ENCODE data around the gene LHPP.

The LHPP gene

DNA sequence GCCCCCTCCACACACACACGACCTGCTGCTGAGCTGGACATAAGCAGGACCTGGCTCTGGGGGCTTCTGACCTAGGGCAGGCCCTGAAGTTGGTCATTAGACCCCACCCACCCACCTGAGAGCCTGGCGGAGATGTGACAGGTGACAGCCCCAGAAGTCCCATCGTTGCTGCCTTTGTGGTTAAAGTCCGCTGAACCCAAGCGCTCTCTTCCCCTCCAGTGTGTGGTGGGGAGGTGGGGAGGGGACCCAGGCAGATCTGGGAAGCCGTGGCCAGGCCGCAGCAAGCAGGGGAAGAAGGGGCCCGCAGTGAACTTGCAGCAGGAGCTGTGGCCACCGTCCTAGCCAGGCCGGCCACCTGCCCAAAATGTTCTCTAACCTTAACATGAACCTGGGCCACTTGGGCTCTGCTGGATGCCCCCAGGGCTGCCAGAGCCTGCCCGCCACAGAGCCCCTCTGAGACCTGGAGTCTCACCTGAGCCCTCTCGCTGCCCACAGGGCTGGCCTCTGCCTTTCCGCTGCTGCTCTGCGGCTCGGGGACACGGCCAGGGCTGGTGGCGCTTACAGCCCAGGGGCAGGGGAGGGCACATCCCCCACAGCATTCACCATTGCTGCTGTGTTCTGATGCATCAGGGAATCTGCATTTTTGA, 65.1 kb downstream of the LHPP start:
- Histone ChIP-seq H3K9ac (ENCODE audit: low read depth, low read length) (no peak overlapping the region), H3K27me3 (ENCODE audit: insufficient read depth, low read length) (no peaks in the 10 kb centered on the region), H3K4me3 (ENCODE audit: low read length) (no peak overlapping the region), H3K27ac (ENCODE audit: low read length) (no peak overlapping the region), H3K36me3 (ENCODE audit: insufficient read depth, low read depth, low read length) (no peaks in the 10 kb centered on the region), H3K9me3 (ENCODE audit: insufficient read depth, low read depth, low read length) (no peaks in the 10 kb centered on the region), H3K4me1 (ENCODE audit: insufficient read depth, low read length) (no peaks in the 10 kb centered on the region)

DNA sequence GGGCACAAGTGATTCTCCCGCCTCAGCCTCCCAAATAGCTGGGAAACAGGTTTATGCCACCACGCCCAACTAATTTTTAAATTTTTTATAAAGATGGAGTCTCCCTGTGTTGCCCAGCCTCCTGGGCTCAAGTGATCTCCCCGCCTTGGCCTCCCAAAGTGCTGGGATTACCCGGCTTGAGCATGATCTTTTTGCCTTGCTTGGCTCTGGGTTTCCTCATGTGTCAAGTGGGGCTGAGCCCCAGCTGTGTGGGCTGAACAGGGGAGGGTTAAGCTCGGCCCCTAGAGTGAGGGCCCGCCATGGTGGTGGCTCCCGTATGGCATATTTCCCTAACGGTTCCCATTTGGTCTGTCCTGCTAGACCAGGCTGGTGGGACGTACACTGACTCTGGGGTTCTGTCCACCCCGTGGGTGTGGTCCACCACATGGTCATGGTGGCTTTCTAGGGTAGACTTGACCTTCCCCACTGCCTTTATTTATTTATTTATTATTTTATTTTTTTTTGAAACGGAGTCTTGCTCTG, 66.3 kb downstream of the LHPP start:
- Histone ChIP-seq H3K4me1 (ENCODE audit: insufficient read depth, low read length) (no peaks in the 10 kb centered on the region), H3K9ac (ENCODE audit: low read depth, low read length) (no peak overlapping the region), H3K27me3 (ENCODE audit: insufficient read depth, low read length) (no peaks in the 10 kb centered on the region), H3K36me3 (ENCODE audit: insufficient read depth, low read depth, low read length) (no peaks in the 10 kb centered on the region), H3K4me3 (ENCODE audit: low read length) (no peak overlapping the region), H3K27ac (ENCODE audit: low read length) (no peak overlapping the region), H3K9me3 (ENCODE audit: insufficient read depth, low read depth, low read length) (no peaks in the 10 kb centered on the region)

DNA sequence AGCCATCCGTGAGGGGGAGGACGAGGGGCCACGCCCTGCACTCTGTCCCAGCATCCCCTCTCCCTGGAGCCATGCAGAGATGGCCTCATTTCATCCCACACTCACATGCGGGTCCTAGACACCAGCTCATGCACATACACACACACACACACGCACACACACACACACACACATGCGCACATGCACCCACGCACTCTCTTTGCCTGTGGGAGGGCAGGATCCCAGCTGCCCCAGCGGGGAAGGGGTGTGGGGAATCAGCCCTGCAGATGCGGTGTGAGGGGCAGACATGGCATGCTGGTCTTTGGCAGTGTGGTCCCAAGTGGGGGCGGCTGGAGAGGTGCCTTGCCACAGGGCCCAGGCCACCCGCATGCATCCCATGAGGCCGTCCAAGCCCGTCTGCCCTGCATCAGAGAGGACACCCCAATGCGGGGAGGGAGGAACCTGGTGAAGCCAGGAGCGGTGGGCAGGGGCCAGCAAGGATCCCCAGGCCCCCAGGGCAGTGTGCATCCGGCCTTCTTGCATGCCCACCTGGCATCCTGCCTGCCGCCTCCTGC, 68.1 kb downstream of the LHPP start:
- no peak overlapping the region for H3K4me3 ChIP-seq (ENCODE audit: low read length)
- no peaks in the 10 kb centered on the region for H3K36me3 ChIP-seq (ENCODE audit: insufficient read depth, low read depth, low read length)
- no peak overlapping the region for H3K9ac ChIP-seq (ENCODE audit: low read depth, low read length)
- no peaks in the 10 kb centered on the region for H3K9me3 ChIP-seq (ENCODE audit: insufficient read depth, low read depth, low read length)
- H3K27ac ChIP-seq (ENCODE audit: low read length): no peak overlapping the region
- no peaks in the 10 kb centered on the region for H3K4me1 ChIP-seq (ENCODE audit: insufficient read depth, low read length)
- H3K27me3 ChIP-seq (ENCODE audit: insufficient read depth, low read length): no peaks in the 10 kb centered on the region

DNA sequence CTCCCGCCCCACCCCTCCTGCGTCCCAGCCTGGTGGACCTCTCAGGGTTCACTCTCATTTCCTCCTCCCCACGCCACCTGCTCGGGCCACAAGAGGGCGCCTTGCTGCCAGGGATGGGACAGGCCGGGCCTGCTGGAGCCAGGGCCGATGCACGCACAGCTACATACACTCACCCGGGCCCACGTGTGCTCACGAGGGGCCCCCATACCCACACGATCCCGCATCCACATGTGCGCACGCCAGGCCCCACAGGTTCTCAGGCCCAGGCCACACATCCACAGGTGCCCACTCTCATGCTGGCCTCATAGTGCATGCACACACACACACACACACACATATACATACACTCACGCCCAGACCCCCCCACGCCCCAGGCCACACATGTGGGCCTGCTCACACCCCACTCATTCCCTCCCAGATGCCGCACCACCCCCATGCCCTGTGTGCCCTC, 68.6 kb downstream of the LHPP start:
- Histone ChIP-seq H3K9me3 (ENCODE audit: insufficient read depth, low read depth, low read length) (no peaks in the 10 kb centered on the region), H3K4me1 (ENCODE audit: insufficient read depth, low read length) (no peaks in the 10 kb centered on the region), H3K9ac (ENCODE audit: low read depth, low read length) (no peak overlapping the region), H3K27me3 (ENCODE audit: insufficient read depth, low read length) (no peaks in the 10 kb centered on the region), H3K27ac (ENCODE audit: low read length) (no peak overlapping the region), H3K4me3 (ENCODE audit: low read length) (no peak overlapping the region), H3K36me3 (ENCODE audit: insufficient read depth, low read depth, low read length) (no peaks in the 10 kb centered on the region)

DNA sequence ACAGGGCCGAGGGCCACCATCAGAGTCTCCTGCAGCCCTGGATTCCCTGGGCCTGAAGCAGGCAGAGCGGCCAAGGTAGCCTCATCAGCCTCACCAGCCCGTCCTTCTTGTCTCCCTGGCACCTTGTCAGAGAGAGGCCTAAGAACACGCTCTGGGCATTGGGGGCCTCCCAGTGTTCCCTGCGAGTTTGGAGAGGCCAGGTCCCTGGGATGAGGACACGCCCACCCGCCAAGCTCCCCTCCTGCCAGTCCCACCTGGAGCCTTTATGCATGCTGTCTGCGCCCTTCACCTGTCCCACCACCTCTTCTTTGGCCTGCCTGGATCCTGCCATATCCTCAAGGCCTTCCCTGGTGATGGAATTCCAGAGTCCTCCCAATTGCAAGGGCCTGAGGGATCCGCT, 69.2 kb downstream of the LHPP start:
- H3K27ac ChIP-seq (ENCODE audit: low read length): no peak overlapping the region
- no peaks in the 10 kb centered on the region for H3K27me3 ChIP-seq (ENCODE audit: insufficient read depth, low read length)
- no peaks in the 10 kb centered on the region for H3K9me3 ChIP-seq (ENCODE audit: insufficient read depth, low read depth, low read length)
- no peak overlapping the region for H3K4me3 ChIP-seq (ENCODE audit: low read length)
- no peaks in the 10 kb centered on the region; the same call in 1 of the 2 replicates for H3K4me1 ChIP-seq (ENCODE audit: insufficient read depth, low read length)
- no peaks in the 10 kb centered on the region for H3K36me3 ChIP-seq (ENCODE audit: insufficient read depth, low read depth, low read length)
- H3K9ac ChIP-seq (ENCODE audit: low read depth, low read length): no peak overlapping the region

DNA sequence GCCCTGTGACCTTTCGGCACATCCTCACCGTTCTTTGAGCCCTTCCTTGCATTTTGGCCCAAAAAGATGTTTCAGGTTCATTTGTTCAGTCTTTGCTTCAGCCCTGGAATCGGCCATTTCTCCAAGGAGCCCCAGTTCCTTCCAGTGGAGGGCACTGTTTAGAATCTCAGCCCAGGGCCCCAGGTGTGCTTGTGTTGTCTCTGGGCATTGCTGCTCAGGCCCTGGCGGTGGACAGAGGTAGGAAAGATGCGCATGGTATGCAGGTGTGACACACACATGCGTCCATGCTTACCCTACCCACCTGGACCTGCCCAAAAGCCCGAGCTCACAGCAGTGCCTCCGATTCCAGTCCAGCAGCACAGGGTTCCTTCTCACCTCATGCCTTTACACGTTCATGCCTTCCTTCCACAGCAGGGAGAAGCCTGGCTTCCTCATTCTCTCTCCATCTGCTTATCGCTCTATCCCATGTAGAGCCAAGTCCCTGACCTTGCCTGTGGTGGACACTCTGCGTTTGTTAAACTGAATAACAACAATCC, 70.6 kb downstream of the LHPP start:
- Histone ChIP-seq H3K4me1 (ENCODE audit: insufficient read depth, low read length) (peaks cover 7% of the 10 kb centered on the region; the same call in 1 of the 2 replicates), H3K27me3 (ENCODE audit: insufficient read depth, low read length) (no peaks in the 10 kb centered on the region), H3K9ac (ENCODE audit: low read depth, low read length) (no peak overlapping the region)

DNA sequence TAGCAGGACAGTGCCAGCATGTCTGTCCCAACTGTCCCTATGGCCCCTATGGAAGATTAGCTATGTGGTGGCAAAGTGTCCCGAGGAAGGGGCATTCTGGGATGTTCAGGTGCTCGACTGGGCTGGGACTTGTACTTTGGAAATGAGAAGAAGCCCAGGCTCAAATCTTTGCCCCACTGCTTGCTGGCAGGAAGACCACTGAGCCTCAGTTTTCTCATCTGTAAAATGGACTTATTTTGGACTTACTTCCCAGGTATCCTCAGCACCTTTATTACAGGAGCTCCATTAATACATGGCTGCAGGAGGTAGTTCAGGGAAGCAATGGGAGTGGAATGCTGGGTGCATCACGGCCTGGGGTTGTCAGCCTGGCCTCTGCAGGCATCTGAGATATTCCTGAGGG, 71.2 kb downstream of the LHPP start:
- H3K9ac ChIP-seq (ENCODE audit: low read depth, low read length): no peak overlapping the region
- H3K4me3 ChIP-seq (ENCODE audit: low read length): no peak overlapping the region
- H3K36me3 ChIP-seq (ENCODE audit: insufficient read depth, low read depth, low read length): no peaks in the 10 kb centered on the region
- no peaks in the 10 kb centered on the region for H3K9me3 ChIP-seq (ENCODE audit: insufficient read depth, low read depth, low read length)
- H3K27me3 ChIP-seq (ENCODE audit: insufficient read depth, low read length): no peaks in the 10 kb centered on the region
- H3K27ac ChIP-seq (ENCODE audit: low read length): no peak overlapping the region
- H3K4me1 ChIP-seq (ENCODE audit: insufficient read depth, low read length): peaks cover 7% of the 10 kb centered on the region; the same call in 1 of the 2 replicates

More for the DNA sequence above, 70.6 kb downstream of the LHPP start:
- H3K9me3 ChIP-seq (ENCODE audit: insufficient read depth, low read depth, low read length): no peaks in the 10 kb centered on the region
- H3K27ac ChIP-seq (ENCODE audit: low read length): no peak overlapping the region
- H3K36me3 ChIP-seq (ENCODE audit: insufficient read depth, low read depth, low read length): no peaks in the 10 kb centered on the region
- no peak overlapping the region for H3K4me3 ChIP-seq (ENCODE audit: low read length)

DNA sequence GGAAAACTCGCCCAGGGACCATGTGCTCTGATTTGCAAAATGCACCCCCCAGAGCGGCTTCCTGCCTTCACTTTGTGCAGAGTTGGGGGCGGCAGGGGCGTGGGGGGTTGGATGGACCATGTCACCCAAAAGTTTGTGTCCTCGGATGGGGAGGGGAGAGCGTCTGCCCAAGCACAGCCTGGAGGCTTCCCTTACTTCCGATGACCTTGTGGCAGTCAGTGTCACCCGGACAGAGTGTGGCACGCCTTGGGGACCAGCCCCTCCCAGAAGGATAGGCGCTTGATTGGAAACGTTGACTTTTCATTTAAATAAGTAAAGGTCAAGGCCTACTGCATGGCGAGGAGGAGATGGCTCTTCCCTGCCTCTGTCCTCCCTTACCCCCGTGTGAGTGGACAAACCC, 71.6 kb downstream of the LHPP start:
- no peak overlapping the region for H3K27ac ChIP-seq (ENCODE audit: low read length)

DNA sequence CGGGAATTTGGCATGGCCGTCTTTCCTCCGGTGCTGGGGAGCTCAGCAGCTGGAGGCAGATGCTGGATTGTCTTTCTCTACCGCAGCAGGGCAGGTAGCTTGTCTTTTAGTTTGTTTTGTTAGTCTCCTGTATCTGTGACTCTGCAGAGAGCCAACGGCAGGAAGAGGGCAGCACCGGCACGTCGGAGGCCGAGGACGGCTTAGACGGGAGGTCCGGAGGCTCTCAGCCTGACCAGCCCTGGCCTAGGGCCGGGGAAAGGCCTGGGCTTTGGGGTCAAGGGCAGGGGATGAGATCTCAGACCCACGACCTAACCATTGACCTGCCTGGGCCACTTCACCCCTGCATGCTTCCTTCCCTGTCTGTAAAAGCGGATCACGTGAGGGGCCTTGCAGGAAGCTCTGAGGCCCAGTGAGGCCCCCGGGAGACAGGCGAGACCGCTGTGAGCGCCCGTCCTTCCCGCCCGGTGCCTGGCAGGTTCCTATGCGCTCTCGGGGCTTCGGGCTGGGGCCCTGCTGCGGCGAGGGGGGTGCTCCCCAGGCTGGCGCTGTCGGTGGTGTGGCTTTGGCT, 72.7 kb downstream of the LHPP start:
- H3K27ac ChIP-seq (ENCODE audit: low read length): no peak overlapping the region
- no peaks in the 10 kb centered on the region for H3K9me3 ChIP-seq (ENCODE audit: insufficient read depth, low read depth, low read length)
- H3K4me3 ChIP-seq (ENCODE audit: low read length): no peak overlapping the region
- H3K36me3 ChIP-seq (ENCODE audit: insufficient read depth, low read depth, low read length): no peaks in the 10 kb centered on the region
- H3K4me1 ChIP-seq (ENCODE audit: insufficient read depth, low read length): peaks cover 7% of the 10 kb centered on the region; the same call in 1 of the 2 replicates
- H3K9ac ChIP-seq (ENCODE audit: low read depth, low read length): no peak overlapping the region
- no peaks in the 10 kb centered on the region for H3K27me3 ChIP-seq (ENCODE audit: insufficient read depth, low read length)

More for the DNA sequence above, 71.6 kb downstream of the LHPP start:
- Histone ChIP-seq H3K9ac (ENCODE audit: low read depth, low read length) (no peak overlapping the region), H3K4me1 (ENCODE audit: insufficient read depth, low read length) (peaks cover 7% of the 10 kb centered on the region; the same call in 1 of the 2 replicates), H3K27me3 (ENCODE audit: insufficient read depth, low read length) (no peaks in the 10 kb centered on the region), H3K36me3 (ENCODE audit: insufficient read depth, low read depth, low read length) (no peaks in the 10 kb centered on the region), H3K4me3 (ENCODE audit: low read length) (no peak overlapping the region), H3K9me3 (ENCODE audit: insufficient read depth, low read depth, low read length) (no peaks in the 10 kb centered on the region)

DNA sequence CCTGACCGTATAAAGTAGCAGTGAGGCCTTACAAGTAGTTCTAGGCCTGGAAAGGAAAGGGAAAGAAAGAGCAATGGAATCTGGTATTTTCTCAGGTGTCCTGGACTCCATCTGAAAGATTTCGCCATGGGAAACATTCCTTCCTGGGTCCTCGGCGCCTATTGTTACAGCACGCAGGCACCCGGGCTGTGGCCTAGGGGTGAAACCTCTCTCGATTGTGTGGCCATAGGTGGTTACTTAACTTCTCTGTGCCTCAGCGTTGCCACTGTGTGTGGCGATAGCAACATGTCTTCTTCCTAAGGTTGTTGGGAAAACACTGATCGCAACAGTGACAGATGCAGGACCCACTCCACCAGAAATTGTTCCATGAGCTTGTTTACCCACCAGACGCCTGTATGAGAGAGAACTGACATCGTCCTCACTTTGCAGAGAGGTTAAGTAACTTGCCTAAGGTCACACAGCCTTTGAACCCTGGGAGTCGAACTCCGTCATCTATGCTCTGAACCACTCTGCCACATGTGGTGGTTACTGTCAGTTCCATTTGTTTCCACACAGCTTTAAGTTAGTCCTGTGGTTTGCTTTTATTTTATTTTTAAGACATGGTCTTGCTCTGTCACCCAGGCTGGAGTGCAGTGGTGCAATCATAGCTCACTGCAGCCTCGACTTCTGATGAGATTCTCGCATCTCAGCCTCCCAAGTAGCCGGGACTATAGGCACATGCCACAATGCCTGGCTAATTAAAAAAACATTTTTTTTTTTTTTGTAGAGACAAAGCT, 73.4 kb downstream of the LHPP start:
- H3K9me3 ChIP-seq (ENCODE audit: insufficient read depth, low read depth, low read length): no peaks in the 10 kb centered on the region
- no peaks in the 10 kb centered on the region for H3K27me3 ChIP-seq (ENCODE audit: insufficient read depth, low read length)
- H3K4me1 ChIP-seq (ENCODE audit: insufficient read depth, low read length): peaks cover 7% of the 10 kb centered on the region; the same call in 1 of the 2 replicates
- H3K27ac ChIP-seq (ENCODE audit: low read length): no peak overlapping the region
- no peaks in the 10 kb centered on the region for H3K36me3 ChIP-seq (ENCODE audit: insufficient read depth, low read depth, low read length)
- H3K9ac ChIP-seq (ENCODE audit: low read depth, low read length): no peak overlapping the region
- H3K4me3 ChIP-seq (ENCODE audit: low read length): no peak overlapping the region

DNA sequence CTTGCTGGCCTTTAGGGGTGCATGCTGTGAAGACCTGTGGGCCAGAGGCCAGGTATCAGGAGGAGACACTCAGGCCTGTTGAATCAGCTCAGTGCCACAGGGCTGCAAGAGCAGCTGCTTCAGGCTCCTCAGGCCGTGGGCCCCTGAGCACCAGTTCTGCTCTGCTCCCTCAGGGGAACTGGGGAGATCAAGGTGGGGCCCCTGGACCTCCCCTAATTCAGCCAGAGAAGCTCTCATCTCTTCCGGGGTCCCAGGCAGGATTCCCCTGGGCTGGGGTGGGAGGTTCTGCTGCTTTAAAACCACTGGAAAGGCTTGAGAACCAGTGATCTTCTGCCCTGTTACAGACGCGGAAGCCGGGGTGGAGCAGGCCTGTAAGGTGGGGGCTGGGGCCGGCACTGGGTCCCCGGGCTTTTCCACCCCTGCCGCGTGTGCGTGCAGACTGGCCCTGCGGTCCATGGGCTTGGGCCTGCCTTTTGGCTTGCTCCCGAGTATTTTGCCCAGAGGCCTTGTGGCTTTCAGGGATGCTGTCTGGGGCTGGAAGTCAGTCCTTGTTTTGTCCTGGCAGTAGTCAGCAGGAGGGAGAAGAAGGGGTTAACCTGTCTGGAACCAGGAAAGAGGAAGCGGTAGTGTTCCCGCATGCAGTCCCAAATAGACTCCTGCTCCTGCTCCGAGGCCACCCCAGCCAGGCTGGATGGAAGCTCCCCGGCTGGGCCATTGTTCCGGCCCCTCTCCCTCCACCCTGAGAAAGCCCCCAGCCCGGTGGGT, 74.3 kb downstream of the LHPP start:
- Histone ChIP-seq H3K27me3 (ENCODE audit: insufficient read depth, low read length) (no peaks in the 10 kb centered on the region), H3K27ac (ENCODE audit: low read length) (no peak overlapping the region), H3K4me3 (ENCODE audit: low read length) (no peak overlapping the region), H3K9me3 (ENCODE audit: insufficient read depth, low read depth, low read length) (no peaks in the 10 kb centered on the region), H3K4me1 (ENCODE audit: insufficient read depth, low read length) (peaks cover 7% of the 10 kb centered on the region; the same call in 1 of the 2 replicates), H3K36me3 (ENCODE audit: insufficient read depth, low read depth, low read length) (no peaks in the 10 kb centered on the region), H3K9ac (ENCODE audit: low read depth, low read length) (no peak overlapping the region; the same call in 1 of the 2 replicates)

Data from iPS-20b (cell line).